Nasal cavity respiratory epithelium epithelial cell of viscerocranial mucosa (primary cell): ENCODE data around the gene CAST. TPM values are rescaled to one million over a fixed set of nuclear protein-coding genes. Genes with fewer than 3 reads are reported as not detected.

Experiments used
- total RNA-seq: library from RNA; depleted of rRNA; stranded (reverse); fragments of >200 nt; gene quantifications from 2 replicates; pipeline ENCODE4 v1.2.3, GENCODE V29; 2014

Gene CAST
- total RNA-seq, result 198 and 398 TPM in 2 replicates

DNA sequence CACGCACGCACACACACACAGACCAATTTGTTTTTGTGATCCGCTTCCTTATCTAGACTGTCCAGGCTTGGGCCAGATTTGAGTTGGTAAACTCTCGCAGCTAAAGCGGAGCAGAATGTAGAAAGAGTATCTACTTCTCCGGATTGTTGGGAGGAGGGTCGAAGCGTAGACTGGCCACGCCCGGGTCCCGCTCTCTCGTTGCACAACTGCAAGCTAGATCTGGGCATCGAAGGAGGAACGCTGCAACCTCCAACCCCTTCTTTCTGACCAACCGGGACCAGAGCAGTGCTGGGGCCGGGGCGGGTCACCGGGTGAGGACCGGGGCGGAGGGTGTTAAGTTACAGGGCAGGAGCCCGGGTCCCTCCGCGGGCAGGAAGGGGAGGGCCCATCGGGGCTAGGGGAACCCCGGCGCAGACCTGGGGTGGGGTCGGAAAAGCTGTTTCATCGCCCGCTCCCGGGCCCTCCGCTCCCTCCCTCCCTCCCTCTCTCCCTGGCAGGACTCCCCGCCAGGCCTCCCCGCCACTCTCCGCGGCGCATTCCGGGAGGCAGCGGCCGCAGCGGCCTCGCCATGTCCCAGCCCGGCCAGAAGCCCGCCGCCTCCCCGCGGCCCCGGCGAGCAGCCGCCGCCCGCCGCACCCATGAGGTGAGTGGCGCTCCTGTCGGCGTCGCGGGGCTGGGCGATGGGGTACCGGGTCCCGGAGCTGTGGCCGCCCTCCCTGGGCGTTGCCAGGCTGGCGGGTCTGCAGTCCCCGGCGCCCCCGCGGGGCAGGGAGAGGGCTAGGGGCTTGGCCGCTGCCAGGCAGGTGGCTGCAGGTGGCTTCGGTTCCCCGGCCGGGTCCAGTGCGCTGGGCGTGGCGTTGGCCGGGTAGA is at the start of gene CAST:
Gene CAST (plus strand): TSS at position 522 of the 870 bp plus-strand sequence. CDS start 47 bp downstream, at position 569.

Other genes with a start within 250 kb of the CAST start
- under 0.01 TPM in 2 replicates for gene PCSK1, start 229.1 kb upstream of the CAST start, total RNA-seq
- 20.2 and 75.6 TPM in 2 replicates for gene ERAP1, start 145.6 kb downstream of the CAST start, total RNA-seq
- gene ERAP2, start 214.1 kb downstream of the CAST start, total RNA-seq, result 4.1 and 17.4 TPM in 2 replicates